Activated T-cell treated with anti-CD3 and anti-CD28 coated beads for 24 hours (primary cell): ENCODE data around the gene CLDN20.
A peak's percentile ranks its signal among the peaks of the same experiment; 100 is the strongest.
"Not testable (repeated sequence)": the region's sequence is repeated elsewhere in the genome, so short reads cannot be mapped to it uniquely, and the experiment has no call there.

Experiments used
- DNase-seq: peaks from one replicate; pipeline ENCODE4 v3.0.0-alpha.2; 2020; ENCODE audit warnings: low read depth

CLDN20 gene

DNA sequence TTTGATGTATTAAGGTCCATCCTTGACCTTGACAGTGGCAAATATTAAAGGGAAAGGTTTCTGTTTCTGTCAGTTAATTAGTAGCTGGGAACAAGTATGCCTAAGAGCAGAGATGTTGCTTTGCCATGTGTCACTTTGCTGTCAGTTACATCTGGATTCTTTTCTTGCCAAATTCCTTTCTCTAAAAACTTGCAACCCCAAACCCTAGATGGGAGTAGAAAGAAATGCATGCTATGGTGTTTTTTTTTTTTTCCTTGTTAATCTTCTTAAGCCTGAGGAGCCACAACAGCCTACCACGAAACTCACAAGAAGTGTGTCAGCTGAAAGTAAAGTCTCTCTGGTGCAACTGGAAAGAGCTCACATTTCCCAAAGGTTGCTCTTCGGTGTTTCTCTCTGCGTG is 18.0 kb upstream of the CLDN20 start:
- no peak for DNase-seq

DNA sequence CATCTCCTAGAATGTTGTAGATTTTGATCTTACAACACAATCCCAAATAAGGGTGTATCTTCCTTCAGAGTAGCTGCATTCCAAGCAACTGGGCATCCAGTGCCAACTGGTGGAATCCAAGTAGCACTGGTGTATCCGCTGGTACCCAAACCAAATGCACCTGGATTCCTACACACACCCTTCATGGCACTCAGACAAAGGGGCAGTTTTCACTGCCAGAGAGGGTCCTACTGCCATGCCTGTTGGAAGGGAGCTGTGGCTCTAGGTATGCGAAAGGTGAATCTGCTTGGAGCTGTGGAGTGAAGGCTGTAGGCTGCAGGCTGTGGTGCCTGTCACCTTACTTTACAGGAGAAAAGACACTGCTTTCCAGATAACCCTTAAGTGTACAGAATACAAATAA is 17.0 kb upstream of the CLDN20 start:
- no peak for DNase-seq

DNA sequence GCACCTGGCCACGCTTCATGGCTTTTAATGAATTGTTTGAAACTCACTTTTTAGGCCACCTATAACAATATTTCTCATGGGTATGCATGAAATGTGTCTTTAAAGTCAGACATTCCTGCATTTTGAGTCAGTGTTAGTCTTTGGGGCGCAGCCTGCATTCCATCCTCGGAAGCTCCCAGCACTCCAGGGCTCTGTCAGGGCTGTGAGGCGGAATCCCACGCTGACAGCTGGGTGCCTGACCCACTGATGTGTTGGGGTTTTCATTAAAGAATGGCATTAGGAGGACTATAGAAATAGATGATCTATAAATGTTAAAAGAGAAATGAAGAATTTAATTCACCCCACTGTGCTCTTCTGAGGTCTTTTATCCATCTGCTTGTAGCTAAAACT is 16.2 kb upstream of the CLDN20 start:
- DNase-seq = no peak

DNA sequence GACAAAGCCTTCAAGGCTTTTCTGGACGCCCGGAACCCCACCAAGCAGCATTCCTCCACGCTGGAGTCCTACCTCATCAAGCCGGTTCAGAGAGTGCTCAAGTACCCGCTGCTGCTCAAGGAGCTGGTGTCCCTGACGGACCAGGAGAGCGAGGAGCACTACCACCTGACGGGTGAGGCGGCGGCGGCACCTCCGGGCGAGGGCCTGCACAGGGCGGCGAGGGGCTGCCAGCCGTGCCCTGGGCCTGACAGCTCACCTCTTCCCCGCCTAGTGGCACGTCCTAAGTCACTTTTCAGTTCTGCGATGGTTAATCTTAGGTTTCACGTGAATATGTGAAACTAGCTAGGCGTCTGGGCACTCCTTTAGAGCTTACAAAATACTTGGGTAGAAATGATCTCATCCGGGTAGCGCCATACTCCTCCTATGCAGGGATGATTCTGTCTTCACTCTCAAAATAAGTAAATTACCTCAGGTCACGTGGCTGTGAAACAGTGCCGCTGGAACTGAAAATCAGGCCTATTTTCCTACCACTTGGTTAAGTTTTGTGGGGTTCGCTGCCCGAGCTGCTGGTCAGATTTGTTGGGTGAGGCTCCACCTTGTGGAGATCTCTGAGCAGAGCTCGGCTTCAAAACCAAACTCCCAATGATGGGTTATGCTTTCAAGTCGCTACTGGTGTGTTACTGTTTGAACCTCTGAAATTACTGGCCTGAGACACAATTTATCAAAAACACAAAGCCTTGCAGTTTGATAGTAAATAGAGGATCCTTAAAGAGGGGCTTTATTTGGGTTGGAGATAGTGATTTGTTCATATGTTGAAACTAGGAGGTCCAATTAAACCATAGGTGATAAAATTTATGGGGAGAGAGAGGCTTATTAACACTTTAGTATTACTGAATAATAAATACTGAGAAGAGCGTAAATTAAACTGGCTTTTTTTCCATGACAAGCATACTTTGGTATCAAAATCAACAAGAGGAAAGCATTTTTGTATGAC is 15.5 kb upstream of the CLDN20 start:
- DNase-seq = peak; percentile 16

DNA sequence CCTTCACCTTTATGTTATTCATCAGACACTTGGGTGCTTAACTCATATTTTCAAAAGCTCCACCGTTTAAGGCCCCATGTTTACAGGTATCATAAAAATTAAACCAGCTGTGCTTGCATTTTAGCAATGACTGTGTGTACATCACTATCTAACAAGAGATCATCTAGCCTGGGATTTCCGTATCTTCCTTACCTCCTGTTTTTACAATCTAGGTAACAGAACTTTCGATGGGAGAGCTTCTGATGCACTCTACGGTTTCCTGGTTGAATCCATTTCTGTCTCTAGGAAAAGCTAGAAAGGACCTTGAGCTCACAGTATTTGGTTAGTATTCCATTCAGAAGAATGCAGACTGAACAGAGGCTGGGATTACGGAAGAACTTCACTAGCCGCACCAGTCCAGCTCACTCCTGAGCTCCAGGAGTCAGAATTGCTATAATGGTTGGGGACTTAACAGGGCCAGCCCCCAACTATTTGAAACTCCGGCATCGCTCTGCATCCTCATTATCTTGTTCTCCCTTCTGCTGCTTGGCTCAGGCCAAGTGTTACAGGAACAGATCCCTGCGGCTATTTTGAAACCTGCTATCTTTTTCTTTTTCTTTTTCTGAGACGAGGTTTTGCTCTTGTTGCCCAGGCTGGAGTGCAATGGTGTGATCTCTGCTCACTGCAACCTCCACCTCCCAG is 13.0 kb upstream of the CLDN20 start:
- DNase-seq = no peak

DNA sequence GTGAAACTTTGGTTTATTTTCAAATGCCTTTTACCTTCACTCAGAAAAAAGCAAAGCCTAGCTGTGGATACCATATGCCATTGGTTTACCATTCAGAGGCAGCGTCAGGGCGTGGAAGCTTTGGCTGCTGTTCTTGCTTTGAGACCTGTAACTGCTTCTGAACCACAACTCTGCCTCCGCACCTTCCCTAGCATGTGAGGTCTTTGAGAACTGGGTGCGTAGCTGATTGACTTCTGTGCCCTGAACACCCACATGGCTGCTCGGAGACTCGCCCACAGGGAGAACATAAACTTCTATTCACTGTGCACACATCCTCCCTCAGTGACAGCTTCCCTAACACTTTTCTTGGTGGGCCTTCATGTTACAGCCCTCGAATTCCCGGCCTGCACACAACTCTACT is 11.2 kb upstream of the CLDN20 start:
- DNase-seq = no peak

DNA sequence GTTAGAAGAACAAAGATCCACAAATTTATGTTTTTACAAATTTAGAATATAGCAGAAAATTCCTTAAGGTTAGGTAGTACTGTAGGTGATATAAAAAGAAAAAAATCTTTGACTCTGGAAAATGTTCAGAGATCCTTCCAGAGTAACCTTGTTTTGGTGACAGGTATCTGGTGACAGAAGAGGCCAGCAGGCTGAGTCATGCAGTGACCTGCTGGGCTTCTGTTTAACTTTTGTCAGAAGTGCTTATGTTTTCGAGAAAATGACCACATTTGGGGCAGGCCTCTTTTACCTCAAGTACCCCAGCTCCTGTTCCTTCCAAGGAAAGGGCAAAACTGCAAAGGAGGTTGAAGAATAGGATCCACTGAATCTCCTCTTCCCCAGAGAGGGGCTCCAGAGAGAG is 10.5 kb upstream of the CLDN20 start:
- DNase-seq = no peak

DNA sequence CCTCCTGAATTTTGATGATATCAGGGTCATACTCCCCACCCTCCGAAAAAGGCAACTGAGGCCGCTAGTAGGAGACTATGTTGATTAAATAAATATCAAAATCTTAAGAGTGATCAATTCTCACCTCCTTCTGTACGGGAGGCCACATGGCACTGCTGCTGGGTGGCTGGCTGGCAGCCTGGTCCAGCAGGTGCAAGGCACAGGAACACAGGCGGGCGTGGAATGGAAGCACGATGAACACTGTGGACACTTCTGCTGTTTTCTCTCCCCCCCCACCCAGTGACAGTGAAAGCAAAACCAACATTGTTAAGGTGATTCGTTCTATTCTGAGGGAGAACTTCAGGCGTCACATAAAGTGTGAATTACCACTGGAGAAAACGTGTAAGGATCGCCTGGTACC is 9.7 kb upstream of the CLDN20 start:
- DNase-seq = no peak

DNA sequence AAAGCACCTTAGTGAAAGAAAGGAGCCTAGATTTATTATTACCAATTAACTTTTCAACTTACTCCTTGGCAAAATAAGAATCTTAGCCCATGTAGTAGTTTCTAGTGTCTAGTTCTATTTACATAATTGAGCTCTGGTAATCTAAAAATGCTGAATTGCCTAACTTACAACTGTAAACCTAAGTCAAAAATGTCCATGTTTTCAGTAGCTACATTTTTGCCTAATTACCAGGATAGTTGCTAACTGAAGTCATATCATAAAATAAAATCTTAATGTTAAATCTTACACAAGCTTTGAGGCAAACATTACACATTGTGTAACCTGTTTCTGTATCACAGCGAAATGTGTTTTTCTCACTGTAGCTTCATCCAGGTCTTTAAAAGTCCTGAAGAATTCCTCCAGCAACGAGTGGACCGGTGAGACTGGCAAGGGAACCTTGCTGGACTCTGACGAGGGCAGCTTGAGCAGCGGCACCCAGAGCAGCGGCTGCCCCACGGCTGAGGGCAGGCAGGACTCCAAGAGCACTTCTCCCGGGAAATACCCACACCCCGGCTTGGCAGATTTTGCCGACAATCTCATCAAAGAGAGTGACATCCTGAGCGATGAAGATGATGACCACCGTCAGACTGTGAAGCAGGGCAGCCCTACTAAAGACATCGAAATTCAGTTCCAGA is 7.6 kb upstream of the CLDN20 start:
- DNase-seq = no peak

DNA sequence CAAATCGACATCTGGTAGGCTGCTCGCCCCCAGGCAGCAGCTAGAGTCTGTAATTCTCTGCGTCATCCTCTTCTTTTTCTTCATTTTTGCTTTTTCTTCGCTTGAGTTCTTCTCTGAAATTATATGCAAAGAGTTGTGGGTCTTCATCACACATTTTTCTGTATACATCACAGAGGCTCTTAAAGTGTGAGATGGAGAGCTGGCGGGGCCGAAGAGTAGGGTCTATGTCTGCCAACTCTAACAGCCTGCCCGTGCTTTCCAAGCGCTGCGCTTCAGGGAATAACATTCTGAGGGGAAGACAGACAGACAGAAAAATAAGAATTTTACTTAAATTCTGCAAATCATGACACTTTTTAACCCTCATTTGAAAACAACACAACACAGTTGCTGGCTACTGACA is 6.0 kb upstream of the CLDN20 start:
- no peak for DNase-seq

DNA sequence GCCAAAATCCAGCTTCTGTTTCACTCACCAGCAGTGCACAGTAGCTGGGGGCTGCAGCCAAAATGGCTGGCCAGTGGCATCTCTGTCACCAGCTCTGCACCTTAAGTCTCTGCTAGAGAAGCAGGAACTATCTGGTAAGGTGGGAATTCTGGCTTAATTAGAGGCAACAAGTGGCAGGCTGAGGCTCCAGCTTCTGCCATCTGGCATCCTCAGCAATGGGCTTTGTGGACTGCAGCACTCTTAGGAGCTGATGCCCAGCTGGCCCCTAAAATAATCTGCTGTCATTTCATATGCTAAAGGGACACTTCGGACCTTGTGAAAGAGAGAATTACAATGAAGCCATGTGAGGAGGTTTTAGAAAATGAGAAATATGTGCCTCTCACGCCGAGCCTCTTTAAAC is 4.6 kb upstream of the CLDN20 start:
- DNase-seq = no peak

DNA sequence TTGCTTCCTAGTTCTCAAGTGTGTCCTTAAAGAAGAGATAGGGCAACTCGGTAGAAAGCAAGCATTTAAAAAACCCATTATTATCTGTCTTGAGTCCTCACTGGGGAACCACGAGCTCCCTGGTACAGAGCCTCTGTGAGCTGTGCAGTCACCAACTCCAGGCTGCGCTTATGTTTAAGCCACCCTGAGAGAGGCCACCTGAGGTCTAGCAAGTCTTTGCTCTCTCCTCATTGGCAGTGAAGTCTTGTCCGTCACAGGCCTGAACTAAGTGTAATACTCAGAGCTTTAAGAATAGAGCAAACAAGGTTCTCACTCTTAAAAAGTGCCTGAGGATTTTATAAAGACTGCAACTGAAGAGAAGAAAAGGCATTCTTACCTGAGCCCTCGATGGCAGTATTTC is 3.9 kb upstream of the CLDN20 start:
- DNase-seq = no peak

DNA sequence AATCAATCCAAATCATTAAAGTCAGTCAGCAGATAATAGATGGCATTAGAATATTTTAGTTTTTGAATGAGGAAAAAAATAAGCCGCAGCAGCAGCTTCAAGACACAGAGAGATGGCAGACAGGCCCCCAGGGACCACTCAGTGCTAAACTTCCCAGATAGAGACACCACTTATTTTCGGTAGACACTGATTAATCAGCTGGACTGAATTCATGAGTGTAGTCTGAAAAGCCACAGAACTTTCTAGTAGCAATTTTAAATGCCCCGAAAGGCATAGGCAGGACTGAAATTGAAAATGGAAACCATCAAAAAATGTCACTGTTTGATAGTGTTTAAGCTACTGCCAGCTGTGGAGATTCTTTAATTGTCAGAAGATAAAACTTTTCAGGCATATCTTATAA is 3.1 kb upstream of the CLDN20 start:
- no peak for DNase-seq

DNA sequence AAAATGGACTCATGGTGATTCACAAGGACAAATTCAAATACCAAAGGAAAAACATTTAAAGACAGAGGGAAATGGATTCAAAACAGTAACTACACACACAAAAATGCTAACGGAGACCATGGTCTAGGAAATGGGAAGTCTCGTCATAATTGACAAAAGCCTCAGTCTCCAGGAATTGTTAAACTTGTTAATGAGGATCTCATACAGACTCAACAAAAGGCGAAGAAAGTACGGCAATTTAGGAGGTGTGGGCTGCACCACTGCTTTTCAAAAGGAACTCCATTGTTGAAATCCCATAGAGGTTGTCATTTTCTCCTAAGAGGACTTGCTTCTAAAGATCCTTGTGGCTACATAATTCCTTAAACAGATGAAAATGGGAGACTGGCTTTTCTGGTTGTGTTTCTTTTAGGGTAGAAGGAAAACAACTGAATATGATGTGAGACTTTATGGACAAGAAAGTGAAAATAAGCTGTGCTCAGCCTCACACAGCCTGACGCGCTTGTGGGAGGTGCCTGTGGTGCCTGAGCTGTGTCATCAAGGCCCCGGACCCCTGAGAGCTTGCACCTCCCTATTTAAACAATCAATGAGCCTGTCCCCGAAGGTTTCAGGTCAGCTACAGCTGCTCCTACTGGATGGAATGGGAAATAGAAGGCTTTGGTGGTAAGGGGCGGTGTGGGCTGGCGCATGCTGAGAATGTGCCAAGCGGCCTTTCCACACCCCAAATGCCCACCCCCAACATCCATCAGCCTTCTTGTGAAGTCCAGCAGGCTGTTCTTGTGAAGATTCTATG is 2.5 kb upstream of the CLDN20 start:
- DNase-seq = no peak

DNA sequence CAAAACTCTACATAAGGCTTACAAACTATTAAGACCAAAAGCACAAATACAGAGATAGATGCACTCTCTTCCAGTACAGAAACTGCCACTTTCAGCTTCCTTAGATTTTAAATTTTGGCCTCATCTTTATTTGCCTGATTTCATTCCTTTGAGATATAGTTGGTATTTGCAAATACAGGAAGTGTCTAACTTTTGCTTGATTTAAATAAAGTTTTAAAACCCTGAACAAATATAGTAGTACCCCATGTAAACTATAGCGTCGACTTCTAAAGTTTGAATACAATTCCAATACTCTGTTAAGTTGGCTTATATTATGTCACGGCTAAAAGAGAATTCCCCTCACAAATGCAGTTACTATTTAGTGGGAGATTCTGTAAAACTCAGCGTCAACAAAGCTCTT is 1.2 kb upstream of the CLDN20 start:
- DNase-seq = no peak

DNA sequence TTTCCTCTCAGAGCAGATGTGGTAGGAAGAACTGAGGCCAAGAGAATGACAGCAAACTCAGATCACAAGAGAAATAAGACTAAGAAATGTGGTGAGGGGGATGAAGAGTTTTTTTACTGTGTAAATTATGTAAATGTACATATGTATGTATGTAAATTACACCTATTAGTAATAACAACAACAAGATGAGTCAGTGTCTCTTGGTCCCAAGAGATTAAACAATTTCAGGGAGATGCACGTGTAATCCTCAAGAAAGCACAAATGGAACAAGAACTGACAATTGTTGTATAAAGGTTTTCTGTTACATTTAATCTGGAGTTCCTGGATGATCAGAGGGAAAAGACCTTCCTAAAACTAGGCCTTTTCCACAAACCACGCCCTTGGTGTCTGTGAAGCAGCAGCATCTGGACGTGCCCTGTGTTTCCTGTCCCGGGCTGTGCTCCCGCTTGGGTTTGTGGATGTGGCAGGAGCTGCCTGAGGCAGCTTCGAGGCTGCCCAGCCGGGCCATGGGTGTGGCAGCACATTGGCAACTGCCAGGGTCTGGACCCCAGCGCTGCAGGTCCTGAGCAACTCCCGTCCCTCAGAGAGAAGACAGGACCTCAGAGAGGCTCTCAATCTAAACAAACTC is 994 bp downstream of the CLDN20 start:
- DNase-seq = no peak

DNA sequence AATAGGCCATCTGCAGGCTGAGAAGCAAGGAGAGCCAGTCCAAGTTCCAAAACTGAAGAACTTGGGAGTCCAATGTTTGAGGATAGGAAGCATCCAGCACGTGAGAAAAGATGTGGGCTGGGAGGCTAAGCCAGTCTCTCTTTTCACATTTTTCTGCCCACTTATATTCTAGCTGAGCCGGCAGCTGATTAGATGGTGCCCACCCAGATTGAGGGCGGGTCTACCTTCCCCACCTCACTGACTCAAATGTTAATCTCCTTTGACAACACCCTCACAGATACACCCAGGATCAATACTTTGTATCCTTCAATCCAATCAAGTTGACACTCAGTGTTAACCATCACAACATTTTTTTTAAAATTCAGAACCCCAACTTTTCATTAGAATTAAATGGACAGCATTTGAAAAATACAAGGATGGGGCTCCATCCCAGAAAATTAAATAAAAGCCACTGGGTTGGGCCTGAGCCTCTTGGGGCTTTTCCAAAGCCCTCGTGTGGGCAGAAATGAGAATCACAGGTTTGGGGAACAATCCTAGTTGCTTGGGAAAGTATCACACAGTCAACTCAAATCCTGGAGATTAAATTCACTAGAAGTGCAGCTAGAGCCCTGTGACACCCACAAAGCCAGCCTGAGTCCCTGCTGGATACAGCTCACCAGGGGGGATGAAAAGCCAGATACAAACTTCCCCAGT is 2.2 kb downstream of the CLDN20 start:
- no peak for DNase-seq

DNA sequence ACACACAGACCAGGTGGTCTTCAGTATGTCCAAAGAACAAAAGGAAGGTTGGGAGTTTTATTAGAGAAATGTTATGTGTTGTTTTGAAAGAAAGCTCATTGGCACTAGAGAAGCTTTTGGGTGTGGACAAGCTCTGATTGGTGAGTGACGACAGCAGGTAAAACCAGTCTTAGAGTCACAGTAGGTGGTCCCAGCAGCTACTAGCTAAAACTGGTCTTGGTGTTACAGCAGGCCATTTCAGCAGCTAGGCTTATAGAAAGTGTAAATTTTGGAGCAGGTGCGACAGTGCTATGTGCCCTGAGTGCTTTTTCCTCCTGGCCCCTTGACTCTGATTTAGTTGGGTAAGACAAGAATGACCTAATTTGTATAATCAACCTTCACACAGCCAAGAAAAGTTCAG is 3.6 kb downstream of the CLDN20 start:
- DNase-seq = no peak

DNA sequence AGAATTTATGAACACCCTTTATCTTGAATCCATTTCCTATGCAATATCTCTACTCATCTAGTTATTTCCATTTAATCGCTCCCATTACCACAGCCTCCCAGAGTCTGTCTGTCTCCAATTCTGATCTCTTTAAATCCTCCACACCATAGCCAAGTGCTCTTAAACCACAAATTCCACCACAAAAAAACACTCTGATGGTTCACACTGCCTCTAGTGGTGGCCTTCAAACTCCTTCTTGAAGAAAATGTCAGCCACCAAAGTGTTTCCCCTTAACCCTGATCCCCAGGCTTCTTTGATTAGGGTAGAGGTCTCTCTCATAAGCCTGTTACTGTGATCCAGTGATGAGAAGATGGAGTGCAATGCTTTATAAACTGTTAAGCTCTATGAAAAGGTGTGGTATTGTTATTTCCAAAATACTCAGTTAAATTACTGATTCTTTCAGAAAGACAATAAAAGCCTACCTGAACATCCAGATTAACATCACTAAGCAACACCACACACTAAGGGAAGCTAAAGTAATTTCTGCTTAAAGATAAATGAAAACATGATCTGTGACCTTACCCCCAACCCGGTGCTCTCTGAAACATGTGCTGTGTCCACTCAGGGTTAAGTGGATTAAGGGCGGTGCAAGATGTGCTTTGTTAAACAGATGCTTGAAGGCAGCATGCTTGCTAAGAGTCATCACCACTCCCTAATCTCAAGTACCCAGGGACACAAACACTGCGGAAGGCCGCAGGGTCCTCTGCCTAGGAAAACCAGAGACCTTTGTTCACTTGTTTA is 4.5 kb downstream of the CLDN20 start:
- not testable (repeated sequence) for DNase-seq

DNA sequence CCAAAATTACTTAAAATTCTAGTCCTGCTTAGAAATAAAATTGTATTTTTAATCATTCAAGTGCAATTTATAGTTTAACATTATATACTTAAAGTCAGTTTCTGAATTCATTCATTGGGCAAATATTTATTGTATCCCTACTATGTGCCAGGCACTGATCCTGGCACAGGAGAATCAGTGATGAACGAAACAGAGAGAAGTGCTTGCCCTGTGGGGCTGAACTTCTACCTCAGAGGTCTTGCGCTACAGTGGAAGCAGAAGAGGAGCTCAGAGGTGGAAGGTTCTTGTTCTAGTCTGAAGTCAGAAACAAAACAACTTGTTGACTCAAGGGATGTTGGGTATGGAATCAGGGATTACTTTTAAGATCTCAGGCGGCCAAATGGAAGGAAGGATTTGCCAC is 6.0 kb downstream of the CLDN20 start:
- no peak for DNase-seq
